ENCODE measurements around the gene ADPRS.

ADPRS gene

DNA sequence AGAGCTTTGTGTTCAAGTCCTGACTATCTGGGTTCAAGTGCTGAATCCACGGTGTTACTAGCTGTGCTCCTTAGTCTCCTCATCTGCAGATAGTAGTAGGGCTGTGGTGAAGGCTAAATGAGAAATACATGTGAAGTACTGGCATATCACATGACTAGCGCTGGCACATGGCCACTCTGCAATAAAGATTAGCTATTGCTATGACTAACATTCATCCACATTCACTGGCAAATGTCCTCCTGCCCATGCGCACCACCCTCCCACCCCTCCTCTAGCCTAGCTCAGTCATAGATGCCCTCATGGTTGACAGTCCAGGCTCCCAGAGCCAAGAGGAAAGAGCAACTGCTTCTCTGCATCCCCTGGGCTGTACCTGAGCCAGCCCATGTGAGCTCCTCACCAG lies 44.8 kb downstream of the ADPRS start:
- DNase-seq (ENCODE audit: low spot score), result peak; percentile 63

DNA sequence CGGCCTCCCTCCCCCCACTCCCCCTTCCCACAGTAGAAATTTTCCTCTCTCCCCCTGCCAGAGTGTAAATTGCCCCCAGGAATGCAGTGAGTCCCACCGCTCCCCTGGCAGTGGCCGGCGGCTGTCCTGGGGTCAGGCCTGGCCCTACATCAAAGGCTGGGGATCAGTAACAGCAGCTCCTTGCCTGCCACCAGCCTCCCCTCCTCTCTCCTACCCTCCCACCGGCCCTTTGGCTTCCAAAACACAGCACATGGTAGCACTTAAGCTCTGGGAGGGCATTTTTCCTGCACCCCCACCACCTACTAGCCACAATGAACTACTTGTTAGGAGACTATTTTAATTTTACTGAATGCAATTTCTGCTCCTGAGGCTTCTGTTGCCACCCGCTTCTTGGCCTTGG lies 45.3 kb downstream of the ADPRS start:
- no peak for DNase-seq (ENCODE audit: low spot score)

DNA sequence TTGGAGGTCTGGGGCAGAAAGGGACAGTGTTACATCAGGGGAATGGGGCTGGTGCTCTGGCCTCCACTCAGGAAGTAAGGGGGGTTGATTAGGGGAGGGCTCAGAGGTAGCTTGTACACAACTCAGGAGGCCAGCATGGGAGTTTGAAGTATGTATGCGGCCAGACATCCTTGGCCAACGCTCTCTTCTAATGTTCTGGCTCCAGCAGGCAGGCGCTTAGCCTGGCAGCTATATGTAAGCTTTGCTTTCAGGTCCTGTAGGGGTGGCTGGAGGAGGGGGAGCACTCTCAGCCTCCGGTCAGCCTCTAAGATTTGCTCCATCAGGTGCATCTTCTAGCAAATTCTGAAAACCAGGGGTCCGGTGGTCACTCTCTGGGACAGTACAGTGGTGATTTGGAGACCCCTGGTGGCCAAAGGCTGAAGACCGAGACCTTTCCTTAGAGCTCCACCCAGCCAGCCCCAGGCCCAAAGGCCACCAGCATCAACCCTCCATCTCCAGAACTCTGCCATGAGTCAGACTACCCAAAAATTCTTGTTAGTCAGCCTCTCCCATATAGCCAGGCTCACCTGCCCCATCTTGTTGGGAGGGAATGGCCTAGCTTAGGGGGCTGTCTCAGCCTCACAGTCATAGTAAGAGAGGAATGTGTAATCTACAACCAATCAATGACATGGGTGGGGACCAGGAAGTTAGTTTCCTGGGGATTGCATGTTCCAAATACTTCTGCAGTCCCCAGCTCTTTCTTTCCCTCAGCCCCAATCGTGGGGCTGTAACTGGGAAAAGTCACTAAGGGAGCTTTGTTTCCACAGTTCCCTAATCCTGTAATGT lies 46.0 kb downstream of the ADPRS start:
- DNase-seq (ENCODE audit: low spot score), result peak; percentile 35

DNA sequence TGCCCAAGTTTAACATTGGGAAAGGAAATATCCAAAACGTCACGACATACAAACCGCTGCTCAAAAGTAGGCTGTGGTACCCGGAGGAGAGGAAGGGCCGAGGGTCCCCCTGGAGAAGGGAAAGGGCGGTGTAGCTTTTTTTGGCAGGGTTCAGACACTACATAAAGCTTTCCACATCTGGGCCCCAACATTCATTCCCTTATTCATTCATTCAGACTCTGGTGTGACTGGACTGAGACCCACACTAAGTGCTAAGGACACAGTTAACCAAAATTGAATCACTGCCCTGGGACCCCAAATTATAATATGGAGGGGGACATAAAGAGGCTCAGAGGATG lies 46.6 kb downstream of the ADPRS start:
- no peak for DNase-seq (ENCODE audit: low spot score)

DNA sequence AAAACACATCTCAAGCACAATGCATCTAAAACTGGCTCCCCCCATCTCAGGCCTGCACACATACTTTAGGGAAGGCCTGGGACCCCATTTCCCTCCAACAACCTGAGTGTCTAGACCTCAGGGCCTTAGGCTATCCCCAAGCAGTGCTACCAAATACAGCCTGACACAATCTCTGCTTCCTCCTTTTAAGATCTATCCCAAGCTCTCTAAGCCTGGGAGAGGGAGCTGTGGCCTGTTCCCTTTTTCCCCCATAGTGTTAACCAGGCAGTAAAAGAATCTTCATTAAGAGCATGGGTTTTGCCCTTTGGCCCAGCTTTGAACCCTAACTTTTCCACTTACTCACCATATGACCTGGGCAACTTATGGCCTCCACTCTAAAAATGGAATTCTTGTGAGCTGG lies 47.1 kb downstream of the ADPRS start:
- no peak for DNase-seq (ENCODE audit: low spot score)

DNA sequence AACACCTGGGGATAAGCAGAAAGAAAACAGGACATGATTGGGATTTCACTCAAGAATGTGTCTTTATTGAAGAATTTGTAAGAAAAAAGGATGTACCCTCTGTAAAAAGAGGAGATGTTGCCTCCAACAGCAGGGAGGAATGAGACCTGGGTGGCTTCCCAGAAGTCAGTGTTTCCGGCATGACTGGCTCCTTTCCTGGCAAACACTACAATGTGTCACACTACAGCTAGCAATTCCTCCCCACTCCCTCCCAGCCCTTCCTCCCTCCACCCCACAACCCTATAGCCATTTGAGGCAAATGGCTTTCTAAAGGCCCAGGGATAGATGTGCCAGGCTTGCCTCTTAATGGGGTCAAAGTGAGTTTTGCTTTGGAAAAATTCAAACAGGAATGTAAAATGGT lies 47.8 kb downstream of the ADPRS start:
- DNase-seq (ENCODE audit: low spot score), result no peak

DNA sequence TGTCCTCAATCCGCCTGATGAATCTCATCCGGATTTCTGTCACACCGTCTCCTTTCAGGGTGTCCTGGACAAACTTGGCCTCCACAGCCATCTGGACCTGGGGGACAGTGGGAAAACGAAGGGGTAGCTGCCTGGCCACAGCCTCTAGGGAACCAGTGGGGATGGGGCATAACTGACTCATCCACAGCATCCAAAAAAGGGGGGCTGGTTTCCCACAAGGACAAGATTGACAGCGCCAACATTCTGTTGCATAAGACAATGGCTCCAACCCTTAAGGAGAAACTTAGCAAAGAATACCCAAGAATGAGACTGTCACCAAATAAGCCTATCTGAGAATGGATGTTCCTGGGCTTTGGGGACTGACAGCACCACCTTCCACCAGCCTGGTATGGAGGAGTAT lies 48.5 kb downstream of the ADPRS start:
- no peak for DNase-seq (ENCODE audit: low spot score)

DNA sequence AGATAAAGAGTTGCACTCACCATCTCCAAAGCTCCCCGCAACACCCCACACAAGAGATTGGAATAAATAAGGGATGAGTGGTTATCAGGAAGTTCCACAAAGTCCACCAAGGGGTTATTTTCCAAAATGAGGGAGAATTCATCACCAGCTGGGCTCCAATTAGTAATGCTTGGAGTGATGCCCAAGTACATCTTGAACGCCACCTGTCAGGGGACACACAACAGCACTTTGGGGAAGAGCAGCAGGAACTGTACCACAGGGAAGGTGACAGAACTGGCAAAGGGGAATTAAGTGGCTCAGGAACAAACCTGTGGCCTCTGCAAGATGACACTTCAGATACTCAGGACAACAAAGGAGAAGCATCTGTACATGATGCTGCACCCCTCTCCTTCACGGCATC lies 49.1 kb downstream of the ADPRS start:
- no peak for DNase-seq (ENCODE audit: low spot score)

DNA sequence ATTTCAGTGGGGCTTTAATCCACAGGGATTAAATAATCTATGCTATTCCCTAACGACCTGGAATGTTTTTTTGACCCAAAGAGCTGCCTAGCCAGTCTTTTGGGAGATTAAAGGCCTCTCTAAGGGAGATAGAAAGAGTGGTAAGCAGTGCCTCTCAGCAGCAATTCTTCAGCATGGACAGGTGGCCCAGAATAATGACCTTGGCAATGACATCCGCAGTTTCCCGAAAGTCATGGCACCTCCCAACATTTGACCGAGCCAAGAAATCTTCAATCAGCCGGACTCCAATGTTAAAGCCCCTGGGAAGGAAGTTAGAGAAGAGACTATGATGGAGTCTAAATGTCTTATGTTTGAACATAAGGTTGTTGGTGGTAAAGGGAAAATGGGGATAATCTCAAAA lies 50.8 kb downstream of the ADPRS start:
- no peak for DNase-seq (ENCODE audit: low spot score)

DNA sequence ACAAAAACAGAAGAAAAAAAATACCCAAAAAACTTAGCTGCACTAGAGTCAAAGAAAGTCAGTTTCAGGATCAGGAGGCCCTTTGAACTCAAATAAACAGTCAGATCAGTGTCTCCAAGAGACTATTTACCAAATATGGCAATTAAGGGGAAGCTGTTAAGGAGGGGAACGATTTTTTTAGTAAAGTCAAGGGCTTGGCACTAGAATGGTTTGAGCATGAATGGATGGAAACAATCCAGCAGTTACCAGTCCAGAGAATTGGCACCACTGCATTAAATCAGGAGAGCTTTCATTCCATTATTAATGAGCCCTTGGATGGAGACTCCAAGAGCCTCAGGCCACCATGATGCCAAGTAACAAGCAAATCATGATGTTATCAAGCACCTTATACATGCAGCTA lies 53.4 kb downstream of the ADPRS start:
- DNase-seq (ENCODE audit: low spot score), result no peak

DNA sequence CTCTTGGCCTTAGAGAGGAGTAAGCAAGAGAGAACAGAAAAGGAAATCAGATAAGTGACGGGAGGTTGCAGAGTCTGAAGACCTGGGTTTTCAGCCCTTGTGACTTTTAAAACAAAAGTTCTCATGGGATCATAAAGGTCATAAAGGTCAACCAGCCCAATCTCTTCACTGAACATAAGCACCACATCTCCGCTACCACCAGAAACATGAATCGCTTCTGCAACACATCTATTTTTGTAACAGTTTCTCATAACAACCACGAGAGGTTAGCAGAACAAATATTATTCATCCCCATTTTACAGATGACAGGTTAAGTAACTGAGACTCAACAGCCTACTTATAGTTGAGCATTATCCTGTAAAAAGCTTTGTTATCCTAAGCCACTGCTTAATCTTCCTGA lies 54.7 kb downstream of the ADPRS start:
- no peak for DNase-seq (ENCODE audit: low spot score)

All from hematopoietic multipotent progenitor cell treated with erythropoietin and hydrocortisone succinate and interleukin-3 and kit ligand, for 17 days (in vitro differentiated cells).